ENCODE measurements around the gene KRTAP3-3.
"Not testable (repeated sequence)": the region's sequence is repeated elsewhere in the genome, so short reads cannot be mapped to it uniquely, and the experiment has no call there.

Gene KRTAP3-3

GRCh38 chr17:41004397-41004796 is 10.4 kb upstream of the KRTAP3-3 start:
- no peak for DNase-seq (ENCODE audit: low read depth)

- no peak for DNase-seq (ENCODE audit: low read depth)
Observed at GRCh38 chr17:41003926-41004325, 10.0 kb upstream of the KRTAP3-3 start.

- no peak for DNase-seq (ENCODE audit: low read depth)
Observed at GRCh38 chr17:41002814-41003213, 8.8 kb upstream of the KRTAP3-3 start.

- no peak for DNase-seq (ENCODE audit: low read depth)
Observed at GRCh38 chr17:41001795-41002194, 7.8 kb upstream of the KRTAP3-3 start.

- not testable (repeated sequence) for DNase-seq (ENCODE audit: low read depth)
Observed at GRCh38 chr17:40999563-40999962, 5.6 kb upstream of the KRTAP3-3 start, which contains the start of gene KRTAP3-2. TSS of gene KRTAP3-2 (minus strand) at chr17:40999906. CDS start at chr17:40999853, 53 bp downstream.

GRCh38 chr17:40997361-40997760 is 3.4 kb upstream of the KRTAP3-3 start:
- no peak for DNase-seq (ENCODE audit: low read depth)

- no peak for DNase-seq (ENCODE audit: low read depth)
Observed at GRCh38 chr17:40996829-40997228, 2.9 kb upstream of the KRTAP3-3 start.

GRCh38 chr17:40995116-40995515 is 1.2 kb upstream of the KRTAP3-3 start:
- no peak for DNase-seq (ENCODE audit: low read depth)

GRCh38 chr17:40993084-40993483 is 880 bp downstream of the KRTAP3-3 start:
- no peak for DNase-seq (ENCODE audit: low read depth)

- DNase-seq (ENCODE audit: low read depth): no peak
Observed at GRCh38 chr17:40992666-40993065, 1.3 kb downstream of the KRTAP3-3 start.

- no peak for DNase-seq (ENCODE audit: low read depth)
Observed at GRCh38 chr17:40986920-40987319, 7.0 kb downstream of the KRTAP3-3 start.

- DNase-seq (ENCODE audit: low read depth): no peak
Observed at GRCh38 chr17:40984226-40984625, 9.7 kb downstream of the KRTAP3-3 start, which contains the start of gene KRT40. TSS of gene KRT40 (minus strand) at chr17:40984326. CDS start at chr17:40984273, 53 bp downstream.

- no peak for DNase-seq (ENCODE audit: low read depth)
Observed at GRCh38 chr17:40981115-40981514, 12.8 kb downstream of the KRTAP3-3 start.

GRCh38 chr17:40980596-40980995 is 13.4 kb downstream of the KRTAP3-3 start:
- DNase-seq (ENCODE audit: low read depth): no peak

GRCh38 chr17:40980117-40980516 is 13.8 kb downstream of the KRTAP3-3 start:
- no peak for DNase-seq (ENCODE audit: low read depth)

- no peak for DNase-seq (ENCODE audit: low read depth)
Observed at GRCh38 chr17:40978575-40979151, 15.3 kb downstream of the KRTAP3-3 start.

- DNase-seq (ENCODE audit: low read depth): no peak
Observed at GRCh38 chr17:40975516-40975915, 18.4 kb downstream of the KRTAP3-3 start.

GRCh38 chr17:40974366-40974765 is 19.6 kb downstream of the KRTAP3-3 start:
- no peak for DNase-seq (ENCODE audit: low read depth)

- no peak for DNase-seq (ENCODE audit: low read depth)
Observed at GRCh38 chr17:40967582-40967981, 26.4 kb downstream of the KRTAP3-3 start.

- no peak for DNase-seq (ENCODE audit: low read depth)
Observed at GRCh38 chr17:40966848-40967247, 27.1 kb downstream of the KRTAP3-3 start, which contains the start of gene KRT39. TSS of gene KRT39 (minus strand) at chr17:40966948. CDS start at chr17:40966856, 92 bp downstream.

- no peak for DNase-seq (ENCODE audit: low read depth)
Observed at GRCh38 chr17:40963838-40964237, 30.1 kb downstream of the KRTAP3-3 start.

- DNase-seq (ENCODE audit: low read depth): no peak
Observed at GRCh38 chr17:40962059-40962561, 31.9 kb downstream of the KRTAP3-3 start.

GRCh38 chr17:40961591-40961990 is 32.4 kb downstream of the KRTAP3-3 start:
- no peak for DNase-seq (ENCODE audit: low read depth)

GRCh38 chr17:40960144-40960543 is 33.8 kb downstream of the KRTAP3-3 start:
- DNase-seq (ENCODE audit: low read depth): no peak
